SK-N-DZ (cell line): ENCODE measurements around the gene CR1L.
"Not testable (repeated sequence)": the region's sequence is repeated elsewhere in the genome, so short reads cannot be mapped to it uniquely, and the experiment has no call there.

ENCODE experiments used
- DNase-seq: peaks from one replicate; pipeline ENCODE4 v3.0.0-alpha.2; 2015; ENCODE audit warnings: low spot score

The CR1L gene

DNA sequence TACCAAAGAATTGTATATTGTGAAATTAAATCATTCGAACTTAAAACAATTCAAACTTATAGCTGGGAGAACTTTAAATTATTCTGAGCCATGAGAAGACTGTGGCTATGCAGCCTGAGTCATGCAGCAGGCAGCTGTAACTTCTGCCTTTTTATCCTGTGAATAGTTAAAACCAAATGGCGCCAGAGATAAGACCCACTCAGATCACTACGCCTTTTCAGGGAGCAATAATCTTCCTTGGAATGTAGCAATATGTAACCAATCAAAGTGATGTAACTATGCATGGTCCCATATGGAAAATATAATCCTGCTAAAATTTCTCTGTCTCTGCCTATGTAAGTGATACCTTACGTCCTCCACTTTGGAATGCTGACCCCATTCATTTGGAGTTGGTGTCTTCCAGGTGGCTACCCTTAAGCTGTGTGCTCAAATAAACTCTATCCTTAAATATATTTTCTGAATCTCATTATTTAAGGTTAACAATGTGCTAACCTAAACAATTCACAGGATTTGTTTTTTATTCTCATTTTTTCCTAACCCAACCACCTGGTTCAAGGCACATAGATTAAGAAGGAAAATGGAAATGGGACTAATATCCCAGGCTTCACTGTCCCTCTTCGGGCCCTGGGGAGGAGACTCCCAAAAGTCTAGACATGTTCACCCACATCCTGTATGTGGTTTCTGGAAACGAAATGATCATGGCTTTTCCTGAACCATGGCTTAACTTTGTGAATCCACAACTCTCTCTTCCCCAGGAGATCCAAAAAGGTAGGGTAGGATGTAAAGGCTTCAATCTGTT lies 35.9 kb downstream of the CR1L start:
- DNase-seq, result not testable (repeated sequence)

DNA sequence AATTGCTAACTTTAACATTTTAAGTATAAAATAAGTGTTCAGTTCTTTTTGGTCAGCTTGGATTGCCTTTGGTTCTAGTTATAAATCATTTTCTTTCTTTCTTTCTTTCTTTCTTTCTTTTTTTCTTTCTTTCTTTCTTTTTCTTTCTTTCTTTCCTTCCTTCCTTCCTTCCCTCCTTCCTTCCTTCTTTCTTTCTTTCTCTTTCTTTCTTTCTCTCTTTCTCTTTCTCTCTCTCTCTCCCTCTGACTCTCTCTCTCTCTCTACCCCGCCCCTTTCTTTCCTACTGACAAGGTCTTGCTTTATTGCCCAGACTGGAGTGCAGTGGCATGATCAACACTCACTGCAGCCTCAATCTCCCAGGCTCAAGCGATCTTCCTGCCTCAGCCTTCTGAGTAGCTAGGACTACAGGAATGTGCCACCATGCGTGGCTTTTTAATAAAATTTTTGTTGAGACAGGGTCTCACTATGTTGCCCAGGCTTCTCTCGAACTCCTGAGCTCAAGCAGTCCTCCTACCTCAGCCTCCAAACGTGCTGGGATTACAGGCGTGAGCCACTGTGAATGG lies 38.0 kb downstream of the CR1L start:
- DNase-seq, result not testable (repeated sequence)

DNA sequence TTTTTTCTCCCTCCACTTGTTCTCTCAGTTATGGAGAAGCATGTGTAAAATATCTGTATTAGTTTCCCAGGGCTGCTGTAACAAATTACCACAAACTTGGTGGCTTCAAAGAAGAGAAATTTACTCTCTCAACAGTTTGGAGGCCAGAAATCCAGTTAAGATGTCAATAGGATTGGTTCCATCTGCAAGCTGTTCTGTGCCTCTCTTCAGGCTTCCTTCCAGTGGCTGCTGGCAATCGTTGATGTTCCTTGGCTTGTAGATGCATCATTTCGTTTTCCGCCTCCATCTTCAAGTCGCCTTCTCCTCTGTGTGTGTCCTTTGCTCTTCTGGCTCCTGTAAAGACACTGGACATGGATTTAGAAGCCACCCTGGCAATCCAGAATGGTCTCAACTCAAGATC lies 45.6 kb downstream of the CR1L start:
- DNase-seq, result not testable (repeated sequence)

DNA sequence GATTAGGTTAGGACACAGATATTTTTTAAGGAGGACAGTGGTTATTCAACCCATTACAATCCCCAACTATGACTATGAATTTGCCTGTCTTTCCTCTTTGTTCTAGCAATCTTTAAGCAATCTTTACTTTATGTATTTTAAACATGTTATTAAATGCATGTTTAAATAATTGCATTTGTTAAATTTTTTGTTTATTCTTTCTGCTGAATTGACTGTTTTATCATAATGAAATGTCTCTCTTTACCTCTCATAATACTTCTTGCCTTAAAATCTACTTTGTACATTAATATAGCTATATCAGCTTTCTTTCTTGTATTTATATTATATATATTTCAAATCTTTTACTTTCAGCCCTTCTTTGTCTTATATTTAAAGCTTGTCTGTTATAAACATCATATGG lies 46.1 kb downstream of the CR1L start:
- no peak for DNase-seq

DNA sequence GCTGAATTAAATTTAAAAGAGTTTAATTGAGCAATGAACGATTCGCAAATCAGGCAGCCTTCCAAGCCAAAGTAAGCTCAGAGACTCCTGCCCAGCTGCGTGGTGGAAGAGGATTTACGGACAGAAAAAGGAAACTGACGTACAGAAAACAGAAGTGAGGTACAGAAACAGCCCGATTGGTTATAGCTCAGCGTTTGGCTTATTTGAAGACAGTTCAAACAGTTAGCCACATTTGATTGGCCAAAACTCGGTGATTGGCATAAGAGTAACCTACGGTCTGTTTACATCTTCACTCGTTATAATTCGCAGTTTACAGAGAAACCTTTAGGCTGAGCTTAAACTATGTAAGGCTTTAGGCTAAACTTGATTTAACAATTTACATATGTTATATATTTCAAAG lies 46.9 kb downstream of the CR1L start:
- no peak for DNase-seq

DNA sequence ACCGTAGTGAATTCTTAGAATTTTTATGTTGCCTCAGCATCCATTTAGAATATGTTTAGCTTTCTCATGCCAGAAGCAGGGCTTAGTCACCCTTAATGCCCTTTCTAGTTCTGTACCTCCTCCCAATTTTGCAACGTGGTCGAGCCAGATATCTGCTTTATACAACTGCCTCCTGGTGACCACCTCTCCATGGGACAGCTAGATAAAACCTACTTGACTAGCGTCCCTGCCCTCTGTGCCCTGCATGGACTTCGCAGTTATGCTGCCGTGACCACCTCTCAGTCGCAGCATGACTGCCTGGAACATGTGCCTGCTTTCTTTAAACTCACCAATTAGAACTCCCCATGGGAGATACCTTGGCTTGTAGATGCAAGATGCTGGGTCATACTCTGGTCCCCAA lies 47.4 kb downstream of the CR1L start:
- DNase-seq, result not testable (repeated sequence)

DNA sequence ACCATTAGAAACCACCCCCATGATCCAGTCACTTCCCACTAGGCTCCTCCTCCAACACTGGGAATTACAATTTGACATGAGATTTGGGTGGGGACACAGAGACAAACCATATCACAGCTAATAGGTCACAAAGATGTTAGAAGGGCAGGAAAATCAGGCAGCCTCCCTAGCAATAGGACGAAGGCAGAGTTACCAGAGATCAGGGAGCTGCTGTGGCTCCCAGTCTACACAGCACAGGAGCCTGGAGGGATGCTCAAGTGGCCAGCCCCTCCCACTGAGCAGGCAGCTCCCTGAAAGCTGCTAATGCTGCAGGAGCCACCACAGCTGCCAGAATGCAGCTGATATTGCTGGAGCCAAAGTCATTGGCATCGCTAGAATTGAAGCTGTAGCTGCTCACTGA lies 51.0 kb downstream of the CR1L start:
- no peak for DNase-seq

DNA sequence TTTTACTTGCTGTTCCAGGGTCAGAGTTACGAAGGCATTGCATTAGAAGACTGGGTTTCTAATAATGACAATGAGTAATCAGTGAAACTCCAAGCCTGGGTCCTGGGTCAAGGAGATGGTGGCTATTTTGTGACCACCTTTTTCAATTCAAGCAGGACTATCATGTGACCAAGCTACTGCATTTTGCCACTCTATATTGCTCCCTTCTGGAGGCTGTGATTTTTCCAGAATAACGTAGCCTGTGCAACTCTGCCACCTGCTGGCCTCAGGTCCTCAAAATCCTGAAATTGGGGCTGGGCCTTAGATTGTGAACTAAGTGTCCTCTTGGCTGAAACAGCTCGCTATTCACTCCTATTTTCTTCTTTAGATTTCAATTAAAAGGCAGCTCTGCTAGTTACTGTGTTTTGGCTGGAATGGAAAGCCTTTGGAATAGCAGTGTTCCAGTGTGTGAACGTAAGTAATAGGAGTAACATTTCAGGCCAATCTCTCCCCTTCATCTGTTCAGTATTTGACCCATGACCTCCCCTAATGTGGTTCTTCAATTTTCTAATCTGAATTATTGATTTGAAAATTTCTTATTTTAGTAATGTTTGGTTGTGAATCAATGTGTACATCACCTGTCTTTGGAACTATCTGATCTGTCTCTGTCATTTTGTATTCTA lies 54.0 kb downstream of the CR1L start:
- peak; percentile 62 for DNase-seq

DNA sequence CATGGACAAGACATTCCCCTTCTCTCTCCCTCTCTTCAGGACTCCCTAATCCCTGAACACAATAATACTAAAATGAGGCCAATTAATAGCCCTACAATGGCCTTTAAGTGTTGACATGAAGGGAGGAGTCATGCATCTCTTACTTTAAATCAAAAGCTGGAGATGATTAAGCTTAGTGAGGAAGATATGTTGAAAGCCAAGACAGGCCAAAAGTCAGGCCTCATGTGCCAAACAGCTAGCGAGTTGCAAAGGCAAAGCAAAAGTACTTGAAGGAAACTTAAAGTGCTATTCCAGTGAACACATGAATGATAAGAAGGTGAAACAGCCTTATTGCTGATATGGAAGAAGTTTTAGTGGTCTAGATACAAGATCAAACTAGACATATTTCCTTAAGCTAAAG lies 57.4 kb downstream of the CR1L start:
- no peak for DNase-seq

DNA sequence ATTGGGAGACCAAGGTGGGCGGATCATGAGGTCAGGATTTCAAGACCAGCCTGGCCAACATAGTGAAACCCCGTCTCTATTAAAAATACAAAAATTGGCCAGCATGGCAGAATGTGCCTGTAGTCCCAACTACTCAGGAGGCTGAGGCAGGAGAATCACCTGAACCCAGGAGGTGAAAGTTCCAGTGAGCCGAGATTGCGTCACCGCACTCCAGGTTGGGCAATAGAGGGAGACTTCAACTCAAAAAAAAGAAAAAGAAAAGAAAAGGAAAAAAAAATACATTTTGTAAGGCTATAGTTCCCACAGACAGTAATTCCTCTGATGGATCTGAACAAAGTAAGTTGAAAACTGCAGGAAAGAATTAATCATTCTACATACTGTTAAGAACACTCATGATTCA lies 58.8 kb downstream of the CR1L start:
- DNase-seq, result no peak

DNA sequence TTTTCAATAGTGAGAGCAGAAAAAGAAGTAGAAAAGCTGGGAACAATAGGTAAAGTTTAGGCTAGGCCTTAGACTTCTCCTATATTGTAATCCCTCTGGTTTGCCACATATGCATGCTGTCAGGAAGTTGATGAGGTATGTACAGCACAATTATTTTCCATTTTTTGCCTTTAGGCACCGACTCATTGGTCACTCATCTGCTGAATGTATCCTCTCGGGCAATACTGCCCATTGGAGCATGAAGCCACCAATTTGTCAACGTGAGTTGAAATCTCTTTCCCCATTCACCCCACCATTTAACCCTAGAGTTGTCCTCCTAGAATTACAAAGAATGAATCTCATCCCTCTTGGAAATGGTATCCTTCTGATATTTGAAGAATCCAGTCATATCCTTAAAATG lies 63.1 kb downstream of the CR1L start:
- DNase-seq, result not testable (repeated sequence)

DNA sequence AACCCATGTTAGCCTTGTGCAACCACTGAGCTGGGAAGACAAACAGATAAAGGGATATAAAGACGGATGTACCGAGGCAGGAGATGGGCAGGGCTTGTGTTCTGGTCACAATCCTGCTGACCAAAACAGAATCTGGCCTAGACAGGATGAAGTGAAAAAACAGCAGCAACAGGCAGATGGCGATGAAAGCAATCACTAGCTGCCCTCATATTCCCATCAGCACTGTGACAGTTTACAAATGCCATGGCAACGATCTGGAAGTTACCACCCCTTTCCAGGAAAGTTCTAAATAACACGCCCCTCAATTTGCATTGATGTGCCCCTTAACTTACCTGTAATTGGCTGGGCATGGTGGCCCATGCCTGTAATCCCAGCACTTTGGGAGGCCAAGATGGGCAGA lies 66.4 kb downstream of the CR1L start:
- peak; percentile 16 for DNase-seq

DNA sequence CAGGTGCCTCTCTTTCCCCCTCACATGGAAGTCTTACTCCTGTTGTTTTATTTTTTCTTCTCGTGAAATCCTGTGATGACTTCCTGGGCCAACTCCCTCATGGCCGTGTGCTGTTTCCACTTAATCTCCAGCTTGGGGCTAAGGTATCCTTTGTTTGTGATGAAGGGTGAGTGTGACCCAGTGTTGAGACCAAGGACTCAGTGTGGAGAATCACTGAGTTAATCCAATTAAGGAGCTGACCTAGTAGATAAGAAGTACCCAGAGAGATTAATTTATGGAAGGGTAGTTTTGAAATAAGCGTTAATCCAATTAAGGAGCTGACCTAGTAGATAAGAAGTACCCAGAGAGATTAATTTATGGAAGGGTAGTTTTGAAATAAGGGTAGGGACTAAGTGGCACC lies 67.8 kb downstream of the CR1L start:
- peak; percentile 81 for DNase-seq

DNA sequence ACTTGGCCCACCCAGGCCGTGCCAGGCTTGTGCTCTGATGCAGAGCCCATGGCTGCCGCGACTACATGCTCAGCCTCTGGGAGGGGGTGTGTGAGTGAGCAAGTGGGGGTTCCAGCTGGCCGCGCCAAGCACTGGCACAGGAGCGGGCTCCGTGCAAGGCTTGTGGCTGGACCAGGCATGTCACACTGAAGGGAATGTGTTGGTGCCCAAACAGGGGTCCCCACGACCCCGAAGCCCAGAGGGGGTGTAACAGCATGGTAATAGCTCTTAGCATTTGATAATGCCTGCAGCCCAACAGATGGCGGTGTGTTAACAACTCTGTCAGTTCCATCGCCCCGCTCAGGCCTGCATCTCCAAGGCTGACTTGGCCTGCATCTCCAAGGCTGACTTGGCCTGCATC lies 68.6 kb downstream of the CR1L start:
- peak; percentile 15 for DNase-seq

DNA sequence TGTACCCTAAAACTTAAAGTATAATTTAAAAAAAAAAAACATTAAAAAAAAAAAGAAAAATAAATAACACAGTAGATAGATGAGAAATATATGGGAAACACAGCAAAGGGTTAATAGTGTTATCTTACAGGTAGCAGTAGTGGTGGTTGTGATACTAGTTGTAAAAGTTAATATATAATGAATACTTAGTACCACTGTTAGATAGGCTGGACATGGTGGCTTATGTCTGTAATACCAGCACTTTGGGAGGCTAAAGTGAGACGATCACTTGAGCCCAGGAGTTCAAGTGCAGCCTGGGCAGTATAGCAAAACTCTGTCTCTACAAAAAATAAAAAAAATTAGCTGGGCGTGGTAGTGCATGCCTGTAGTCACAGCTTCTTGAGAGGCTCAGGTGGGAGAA lies 74.3 kb downstream of the CR1L start:
- no peak for DNase-seq

DNA sequence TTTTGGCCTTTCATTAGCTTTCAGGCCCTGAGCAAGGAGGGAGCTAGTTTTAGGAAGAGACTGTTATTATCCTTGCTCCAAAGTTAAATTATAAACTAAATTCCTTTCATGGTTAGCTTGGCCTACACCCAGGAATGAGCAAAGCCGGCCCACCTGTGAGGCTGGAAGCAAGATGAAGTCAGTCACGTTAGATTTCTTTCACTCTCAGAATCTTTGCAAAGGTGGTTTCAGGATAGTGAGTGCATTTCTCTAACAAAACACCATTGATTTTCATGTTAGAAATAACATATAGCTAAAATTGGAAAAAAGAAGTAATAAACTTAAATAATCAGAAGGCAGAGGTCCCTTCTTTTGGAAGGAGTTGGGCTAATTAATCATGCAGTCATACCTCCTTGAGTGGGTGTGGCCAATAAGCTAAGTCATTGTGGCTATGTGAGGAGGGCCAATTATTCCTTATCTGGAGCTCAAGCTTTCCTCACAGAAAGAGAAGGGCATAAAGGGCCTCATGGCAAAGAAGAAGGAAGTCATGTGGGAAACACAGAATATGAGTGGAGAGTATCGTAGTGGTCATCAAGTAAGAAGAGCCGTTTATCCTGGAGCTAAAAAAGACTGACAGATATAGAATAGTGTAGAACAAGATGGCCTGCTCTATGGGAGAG lies 83.4 kb downstream of the CR1L start:
- not testable (repeated sequence) for DNase-seq

DNA sequence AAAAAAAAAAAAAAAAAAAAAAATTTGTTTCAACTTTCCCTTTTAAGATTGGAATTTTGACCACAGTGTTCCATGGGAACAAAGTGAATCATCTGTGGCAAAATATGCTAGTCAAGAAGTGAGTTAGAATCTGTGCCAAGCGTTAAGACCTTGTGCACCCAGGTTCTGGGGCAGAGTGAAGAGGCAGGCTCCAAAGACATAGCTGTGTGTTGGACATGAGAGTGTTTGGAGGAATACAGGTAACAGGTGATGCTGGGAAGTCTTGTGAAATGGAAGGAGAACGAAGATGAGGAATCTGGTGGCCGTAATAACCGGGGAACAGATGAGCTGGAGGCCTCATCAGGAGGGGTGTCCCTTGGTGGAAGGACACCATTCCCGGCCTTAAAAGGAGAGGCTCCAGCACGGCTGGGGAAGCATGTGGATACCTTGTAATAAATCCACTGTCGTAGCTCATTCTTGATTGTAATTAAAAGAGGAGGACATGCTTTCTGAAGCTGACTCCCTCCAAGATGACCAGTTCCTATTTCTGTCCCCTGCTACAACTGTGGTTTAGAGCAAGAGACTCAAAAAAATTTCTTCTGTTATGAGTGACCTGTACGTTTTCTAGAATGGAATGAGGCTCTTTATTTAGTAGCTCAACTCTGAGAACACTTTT lies 92.7 kb downstream of the CR1L start:
- DNase-seq, result not testable (repeated sequence)

DNA sequence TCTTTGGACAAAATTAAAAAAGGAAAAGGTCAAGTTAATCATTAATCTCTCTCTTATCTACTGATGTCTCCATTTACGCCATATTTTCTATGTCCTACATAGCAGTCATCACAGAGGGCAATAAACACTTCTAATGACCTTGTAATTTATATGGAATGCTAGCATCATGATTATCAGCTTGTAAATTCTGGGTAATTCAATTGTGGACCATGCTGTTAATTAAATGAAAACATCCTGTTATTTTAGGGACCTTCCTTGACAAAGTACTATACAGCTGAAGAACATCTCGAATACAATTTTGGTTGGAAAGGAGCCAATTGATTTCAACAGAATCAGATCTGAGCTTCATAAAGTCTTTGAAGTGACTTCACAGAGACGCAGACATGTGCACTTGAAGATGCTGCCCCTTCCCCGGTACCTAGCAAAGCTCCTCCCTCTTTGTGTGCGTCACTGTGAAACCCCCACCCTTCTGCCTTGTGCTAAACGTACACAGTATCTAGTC lies 93.3 kb downstream of the CR1L start:
- DNase-seq, result peak; percentile 42

DNA sequence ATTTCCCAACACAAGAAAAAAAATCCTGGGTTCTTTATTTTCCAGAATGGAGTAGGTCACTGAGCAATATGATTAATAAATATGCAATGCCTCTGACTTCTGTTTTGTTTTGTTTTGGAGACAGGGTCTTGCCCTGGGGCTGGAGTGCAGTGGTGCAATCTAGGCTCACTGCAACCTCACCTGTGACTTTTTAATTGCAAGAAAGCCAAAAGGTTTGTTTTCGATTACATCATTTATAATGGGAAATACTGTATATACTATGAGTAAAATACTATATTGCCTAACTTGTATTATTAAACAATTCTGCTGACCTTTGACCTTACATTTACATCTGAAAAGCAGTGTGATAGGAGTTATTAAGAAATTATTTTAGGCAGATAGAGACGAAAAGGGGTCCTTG lies 95.3 kb downstream of the CR1L start:
- no peak for DNase-seq

DNA sequence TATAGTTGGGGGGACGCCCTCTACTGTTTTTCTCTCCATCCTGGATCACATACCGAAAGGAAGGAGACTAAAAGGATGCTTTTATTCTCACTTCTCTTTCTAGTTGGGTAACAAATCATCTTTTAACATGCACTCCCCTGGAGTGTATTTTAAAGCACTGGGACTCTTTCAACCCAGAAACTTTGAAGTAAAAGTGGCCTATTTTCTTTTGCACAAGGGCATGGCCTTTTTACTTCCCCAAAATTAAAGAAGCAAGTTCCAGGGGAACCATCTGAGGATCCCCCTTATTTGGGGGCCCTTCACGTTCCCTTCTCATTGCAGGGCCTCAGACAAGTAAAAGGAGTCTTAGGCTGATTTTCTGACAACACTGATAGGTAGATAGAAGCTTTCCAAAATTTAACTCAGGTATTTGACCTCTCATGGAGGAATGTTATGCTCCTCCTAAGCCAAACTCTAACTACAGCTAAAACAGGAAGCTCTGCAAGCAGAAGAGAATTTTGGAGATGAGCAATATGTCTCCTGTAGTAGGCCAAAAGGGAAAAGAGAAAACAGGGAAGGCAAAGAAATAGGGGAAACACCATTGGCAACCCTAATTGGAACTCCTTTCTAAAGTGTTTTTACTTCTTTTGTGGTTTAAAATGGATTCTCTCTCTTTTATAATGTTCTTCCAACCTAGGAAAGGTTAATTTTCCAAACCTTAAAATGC lies 98.1 kb downstream of the CR1L start:
- DNase-seq, result no peak

DNA sequence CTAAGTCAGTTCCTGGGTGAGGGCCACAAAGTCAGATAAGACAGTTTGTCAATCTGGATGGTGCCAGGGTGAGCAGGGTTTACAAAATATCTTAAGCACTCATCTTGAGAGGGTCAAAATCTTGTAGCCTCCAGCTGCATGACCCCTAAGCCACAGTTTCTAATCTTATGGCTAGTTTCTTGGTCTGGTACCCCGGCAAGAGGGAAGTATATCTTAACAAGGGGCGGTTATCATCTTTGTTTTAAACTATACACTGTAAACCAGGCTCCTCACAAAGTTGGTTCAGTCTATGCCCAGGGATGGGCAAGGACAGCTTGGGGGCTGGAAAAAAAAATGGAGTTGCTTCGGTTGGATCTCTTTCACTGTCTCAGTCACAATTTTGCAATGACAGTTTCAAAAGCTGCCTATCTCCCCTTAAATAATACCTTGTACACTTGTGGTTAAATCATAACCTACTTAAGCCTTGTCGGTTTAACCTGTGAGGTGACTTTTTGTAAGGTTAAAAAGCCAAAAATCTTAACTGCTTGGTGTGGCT lies 99.1 kb downstream of the CR1L start:
- no peak for DNase-seq
